Gastrocnemius medialis (tissue), 4 donors: ENCODE results near the gene MAP2. TPM values are rescaled to one million over a fixed set of nuclear protein-coding genes. Genes with fewer than 3 reads are reported as not detected.

ENCODE experiments used
- ATAC-seq, 2 donors: fragments of 150-250 bp; one replicate each; pipeline ENCODE4 v1.9.1; 2016
- DNase-seq, 2 donors: peaks; one replicate each; pipeline ENCODE4 v3.0.0-alpha.2; 2019
- H3K27ac ChIP-seq, 4 donors: fragments of 200-600 bp; sonication (generic); 1 replicate in 1 of 4; 2 replicates in 3 of 4; pipeline ENCODE4 v1.5.1; 2016 to 2018; ENCODE audit warnings: mild to moderate bottlenecking in 2 of 4, moderate library complexity in 1 of 4
- H3K27me3 ChIP-seq, 3 donors: fragments of 200-600 bp; sonication (generic) in 2 of 3; 1 replicate in 1 of 3; 2 replicates in 2 of 3; pipeline versions ENCODE4 v1.5.1 to v1.6.0; 2016 to 2019; ENCODE audit warnings: mild to moderate bottlenecking in 1 of 3, moderate library complexity in 1 of 3
- H3K36me3 ChIP-seq, 2 donors: fragments of 200-600 bp; sonication (generic) in 1 of 2; one replicate each; pipeline ENCODE4 v1.5.1; 2017 to 2018
- H3K4me1 ChIP-seq, 2 donors: fragments of 200-600 bp; sonication (generic) in 1 of 2; one replicate each; pipeline ENCODE4 v1.5.1; 2016 to 2017; ENCODE audit warnings: mild to moderate bottlenecking in 2 of 2
- H3K4me3 ChIP-seq, 4 donors: fragments of 200-600 bp; sonication (generic) in 3 of 4; 1 replicate in 1 of 4; 2 replicates in 3 of 4; pipeline ENCODE4 v1.5.1; 2016 to 2019; ENCODE audit warnings: mild to moderate bottlenecking in 2 of 4
- H3K9me3 ChIP-seq, 3 donors: fragments of 200-600 bp; sonication (generic) in 2 of 3; 1 replicate in 1 of 3; 2 replicates in 2 of 3; pipeline ENCODE4 v1.5.1; 2016 to 2019
- POLR2A ChIP-seq, 2 donors: fragments of 450-650 bp; IDR thresholded peaks; one replicate each; pipeline ENCODE4 v1.6.1; 2017; ENCODE audit warnings: antibody characterized with exemption in 2 of 2, mild to moderate bottlenecking in 2 of 2, moderate library complexity in 2 of 2
- in situ Hi-C, 4 donors: fragments of 200-750 bp; cut with MboI; loops; one replicate each; pipeline versions ENCODE4 v1.15.0 to v1.8.0; 2017; ENCODE audit warnings: low sequenced_read_pairs in 4 of 4
- intact Hi-C: fragments of 100-400 bp; cut with DNase I; formaldehyde crosslinking; loops from one replicate; pipeline ENCODE4 v1.15.1; 2023; ENCODE audit warnings: low total_unique reads
- total RNA-seq, 4 donors: library from RNA; depleted of rRNA; stranded (reverse); fragments of >200 nt; gene quantifications; one replicate each; pipeline versions ENCODE4 v1.1.0 to v1.2.3, GENCODE V29; 2016
- TF ChIP-seq, protein P1 (sequence below), 5 experiments: fragments of 450-650 bp in 3 of 5; fragments of 200-600 bp in 2 of 5; sonication (generic) in 2 of 5; IDR thresholded peaks in 4 of 5; conservative IDR thresholded peaks in 1 of 5; 1 replicate in 4 of 5; 2 replicates in 1 of 5; pipeline ENCODE4 v1.5.1; 2016 to 2019; ENCODE audit warnings: antibody characterized with exemption in 5 of 5, mild to moderate bottlenecking in 3 of 5, moderate library complexity in 3 of 5

Gene MAP2
- total RNA-seq, 4 donors from 2014 or later, result 1.8 to 2.7 (median 2.2) TPM

DNA sequence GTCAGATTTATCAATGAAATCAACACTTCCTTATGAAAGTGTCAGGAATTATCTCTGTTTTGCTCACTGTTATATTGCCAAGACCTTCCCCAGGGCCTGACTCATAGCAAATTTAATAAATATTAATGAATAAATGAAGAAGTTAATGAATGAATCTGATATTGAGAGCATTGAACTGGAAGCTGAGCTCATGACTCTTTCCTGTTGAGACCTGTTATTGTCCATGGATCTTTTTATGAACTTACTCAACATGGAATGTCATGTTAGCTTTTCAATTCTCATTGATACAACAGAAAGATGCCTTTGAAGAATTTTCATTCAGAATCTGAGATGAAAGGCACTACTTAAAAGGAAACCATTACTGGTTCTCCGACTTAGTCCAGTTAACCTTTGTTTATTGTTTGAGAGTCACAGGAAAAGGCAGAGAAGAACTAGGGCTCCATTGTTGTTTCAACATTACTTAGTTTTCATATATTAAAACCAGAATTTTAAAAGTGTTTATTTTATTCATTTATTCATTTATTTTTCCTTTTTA lies 257.4 kb downstream of the MAP2 start:
- intact Hi-C loops, result no loop called here
- no peak overlapping the region for H3K4me3 ChIP-seq
- peaks cover 7% of the 10 kb centered on the region in 2 donors for H3K4me1 ChIP-seq
- in situ Hi-C loops, result no loop called here
- H3K27ac ChIP-seq, result no peak overlapping the region
- H3K36me3 ChIP-seq, result no peaks in the 10 kb centered on the region
- TF ChIP-seq, protein P1, sequence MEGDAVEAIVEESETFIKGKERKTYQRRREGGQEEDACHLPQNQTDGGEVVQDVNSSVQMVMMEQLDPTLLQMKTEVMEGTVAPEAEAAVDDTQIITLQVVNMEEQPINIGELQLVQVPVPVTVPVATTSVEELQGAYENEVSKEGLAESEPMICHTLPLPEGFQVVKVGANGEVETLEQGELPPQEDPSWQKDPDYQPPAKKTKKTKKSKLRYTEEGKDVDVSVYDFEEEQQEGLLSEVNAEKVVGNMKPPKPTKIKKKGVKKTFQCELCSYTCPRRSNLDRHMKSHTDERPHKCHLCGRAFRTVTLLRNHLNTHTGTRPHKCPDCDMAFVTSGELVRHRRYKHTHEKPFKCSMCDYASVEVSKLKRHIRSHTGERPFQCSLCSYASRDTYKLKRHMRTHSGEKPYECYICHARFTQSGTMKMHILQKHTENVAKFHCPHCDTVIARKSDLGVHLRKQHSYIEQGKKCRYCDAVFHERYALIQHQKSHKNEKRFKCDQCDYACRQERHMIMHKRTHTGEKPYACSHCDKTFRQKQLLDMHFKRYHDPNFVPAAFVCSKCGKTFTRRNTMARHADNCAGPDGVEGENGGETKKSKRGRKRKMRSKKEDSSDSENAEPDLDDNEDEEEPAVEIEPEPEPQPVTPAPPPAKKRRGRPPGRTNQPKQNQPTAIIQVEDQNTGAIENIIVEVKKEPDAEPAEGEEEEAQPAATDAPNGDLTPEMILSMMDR (IDR thresholded peaks at IDR 0.05 in 4 of 5, conservative IDR thresholded peaks at IDR 0.05 in 1 of 5), result no peak
- no peak for TF ChIP-seq POLR2A (IDR thresholded peaks at IDR 0.05)
- ATAC-seq (no peak), DNase-seq (no peak)
- H3K27me3 ChIP-seq, result no peaks in the 10 kb centered on the region
- H3K9me3 ChIP-seq, result no peaks in the 10 kb centered on the region

DNA sequence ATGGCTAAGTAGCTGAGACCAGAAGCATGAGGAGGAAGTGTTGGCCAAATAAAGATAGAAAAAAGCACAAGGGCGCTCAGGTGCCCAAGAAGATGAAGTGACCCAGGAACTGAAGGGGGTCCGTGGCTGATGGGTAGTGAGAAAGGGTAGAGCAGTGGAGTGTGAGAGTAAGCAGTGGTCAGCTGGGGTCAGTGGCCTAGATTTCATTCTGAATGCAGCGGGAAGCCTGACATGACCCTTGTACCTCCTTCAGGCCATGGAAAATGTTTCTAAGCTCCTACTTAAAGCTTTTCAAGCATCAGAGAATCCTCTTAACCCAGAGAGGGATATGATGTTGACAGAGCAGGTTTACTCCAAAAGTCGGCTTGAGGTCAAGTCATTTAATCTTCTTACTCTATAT lies 258.8 kb downstream of the MAP2 start:
- intact Hi-C loops (no loop called here), in situ Hi-C loops (no loop called here)
- Histone ChIP-seq H3K4me1 (peaks cover 7% of the 10 kb centered on the region in 2 donors), H3K9me3 (no peaks in the 10 kb centered on the region), H3K27me3 (no peaks in the 10 kb centered on the region), H3K27ac (no peak overlapping the region), H3K4me3 (no peak overlapping the region), H3K36me3 (no peaks in the 10 kb centered on the region)
- DNase-seq (no peak), ATAC-seq (no peak)
- TF ChIP-seq POLR2A (IDR thresholded peaks at IDR 0.05), result no peak
- TF ChIP-seq, protein P1 (IDR thresholded peaks at IDR 0.05 in 4 of 5, conservative IDR thresholded peaks at IDR 0.05 in 1 of 5), result no peak

DNA sequence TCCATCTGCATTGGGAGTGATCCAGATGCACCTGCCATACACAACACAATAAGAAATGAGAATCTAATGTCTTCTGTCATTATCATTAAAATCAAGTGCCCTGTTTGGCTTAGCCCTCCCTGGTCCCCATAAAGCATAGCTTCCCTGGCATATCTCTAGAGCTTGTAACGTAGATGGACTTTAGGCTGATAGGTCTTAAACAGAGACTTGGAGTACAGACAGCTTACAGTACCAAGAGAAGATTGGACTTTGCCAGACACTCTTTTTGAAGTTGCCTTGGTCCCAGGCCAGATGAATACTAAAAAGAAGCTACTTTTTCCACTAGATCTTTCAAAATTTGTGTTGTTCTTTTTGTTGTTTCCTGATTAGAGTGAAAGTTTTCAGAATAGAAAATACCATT lies 261.5 kb downstream of the MAP2 start:
- in situ Hi-C loops, result no loop called here
- Histone ChIP-seq H3K9me3 (no peaks in the 10 kb centered on the region), H3K27ac (no peak overlapping the region), H3K36me3 (no peaks in the 10 kb centered on the region), H3K27me3 (no peaks in the 10 kb centered on the region), H3K4me3 (no peak overlapping the region), H3K4me1 (peaks cover 7% of the 10 kb centered on the region in 2 donors)
- intact Hi-C loops, result no loop called here
- no peak for ATAC-seq
- TF ChIP-seq, protein P1 (IDR thresholded peaks at IDR 0.05 in 4 of 5, conservative IDR thresholded peaks at IDR 0.05 in 1 of 5), result no peak
- TF ChIP-seq POLR2A (IDR thresholded peaks at IDR 0.05), result no peak
- no peak for DNase-seq

DNA sequence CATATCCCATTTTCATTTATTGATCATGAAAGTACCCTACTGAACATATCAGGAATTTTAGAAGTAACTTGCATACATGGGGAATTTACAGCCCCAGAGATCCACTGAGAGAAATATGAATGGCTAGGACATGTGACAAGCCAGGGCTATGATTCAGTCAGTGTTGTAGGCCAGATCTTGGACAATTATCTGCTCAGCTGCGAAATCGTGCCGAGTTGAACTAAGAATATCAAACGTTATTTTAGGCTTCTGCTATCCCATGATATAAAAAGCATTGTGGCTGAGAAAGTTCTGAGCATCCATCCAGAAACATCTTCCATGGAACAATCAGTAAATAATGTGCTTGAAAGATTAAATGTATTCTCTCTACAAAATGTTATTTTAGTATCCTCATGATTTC lies 262.1 kb downstream of the MAP2 start:
- ATAC-seq (peak; percentile 61 to 68), DNase-seq (no peak)
- H3K27ac ChIP-seq, result peak overlapping the region in 1 of 4 donors; percentile 27
- H3K4me1 ChIP-seq, result peaks cover 7% of the 10 kb centered on the region in 2 donors
- no peaks in the 10 kb centered on the region for H3K27me3 ChIP-seq
- H3K36me3 ChIP-seq, result no peaks in the 10 kb centered on the region
- no peak overlapping the region for H3K4me3 ChIP-seq
- TF ChIP-seq, protein P1 (IDR thresholded peaks at IDR 0.05 in 4 of 5, conservative IDR thresholded peaks at IDR 0.05 in 1 of 5), result no peak
- no peak for TF ChIP-seq POLR2A (IDR thresholded peaks at IDR 0.05)
- in situ Hi-C loops, result no loop called here
- H3K9me3 ChIP-seq, result no peaks in the 10 kb centered on the region
- intact Hi-C loops, result no loop called here

DNA sequence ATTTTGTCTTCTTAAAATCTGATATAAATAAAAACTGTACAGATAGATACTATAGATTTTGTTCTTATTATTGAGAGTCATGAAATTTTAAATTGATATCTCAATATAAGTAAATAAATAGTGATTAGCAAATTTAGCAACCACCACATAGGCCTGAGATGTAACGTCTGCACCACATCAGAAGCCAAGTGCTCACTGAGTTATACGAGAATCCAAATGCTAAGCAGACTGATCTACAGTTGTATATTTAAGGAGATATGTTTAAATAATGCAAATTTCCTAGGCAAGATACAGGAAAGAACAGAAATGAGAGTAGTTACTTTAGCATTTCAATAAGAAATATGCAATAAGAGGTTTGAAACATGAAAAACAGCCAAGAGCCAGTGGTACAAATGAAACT lies 262.6 kb downstream of the MAP2 start:
- intact Hi-C loops, result no loop called here
- ATAC-seq (no peak), DNase-seq (no peak)
- no peak overlapping the region for H3K27ac ChIP-seq
- H3K4me3 ChIP-seq, result no peak overlapping the region
- in situ Hi-C loops, result no loop called here
- TF ChIP-seq, protein P1 (IDR thresholded peaks at IDR 0.05 in 4 of 5, conservative IDR thresholded peaks at IDR 0.05 in 1 of 5), result no peak
- no peak for TF ChIP-seq POLR2A (IDR thresholded peaks at IDR 0.05)
- H3K9me3 ChIP-seq, result no peaks in the 10 kb centered on the region
- no peaks in the 10 kb centered on the region for H3K27me3 ChIP-seq
- H3K4me1 ChIP-seq, result peaks cover 7% of the 10 kb centered on the region in 2 donors
- H3K36me3 ChIP-seq, result no peaks in the 10 kb centered on the region
